ENCODE measurements around the gene PLOD1.
"Not testable (repeated sequence)": the region's sequence is repeated elsewhere in the genome, so short reads cannot be mapped to it uniquely, and the experiment has no call there.

Gene PLOD1

DNA sequence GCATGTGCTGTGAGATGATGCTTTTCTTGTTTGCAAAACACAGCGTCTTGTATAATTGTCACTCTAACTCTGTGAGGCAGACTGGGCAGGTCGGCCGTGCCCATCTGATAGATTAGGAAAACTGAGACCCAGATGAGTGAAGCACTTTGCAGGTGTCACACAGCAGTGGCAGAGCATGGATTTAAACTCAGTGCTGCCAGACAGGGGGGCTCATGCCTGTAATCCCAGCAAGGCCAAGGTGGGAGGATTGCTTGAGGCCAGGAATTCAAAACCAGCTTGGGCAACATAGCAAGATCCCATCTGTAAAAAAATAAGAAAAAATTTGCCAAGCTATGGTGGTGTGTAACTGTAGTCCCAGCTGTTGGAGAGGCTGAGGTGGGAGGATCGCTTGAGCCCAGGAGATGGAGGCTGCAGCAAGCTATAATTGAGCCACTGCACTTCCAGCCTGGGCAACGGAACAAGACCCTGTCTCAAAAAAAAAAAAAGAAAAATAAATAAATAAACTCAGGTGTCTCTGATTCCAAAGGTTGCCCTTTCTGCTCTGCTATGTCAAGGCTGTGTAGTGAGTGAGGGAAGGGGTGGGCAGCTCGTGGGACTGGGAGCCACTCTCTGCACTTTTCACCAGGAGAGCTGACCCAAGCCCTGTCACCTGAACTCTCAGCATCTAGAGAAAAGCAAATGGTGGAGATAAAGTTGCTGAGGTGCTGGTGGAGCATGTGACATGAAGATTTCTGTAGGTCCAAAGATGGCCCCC is 42.9 kb upstream of the PLOD1 start:
- TF ChIP-seq, protein P1, sequence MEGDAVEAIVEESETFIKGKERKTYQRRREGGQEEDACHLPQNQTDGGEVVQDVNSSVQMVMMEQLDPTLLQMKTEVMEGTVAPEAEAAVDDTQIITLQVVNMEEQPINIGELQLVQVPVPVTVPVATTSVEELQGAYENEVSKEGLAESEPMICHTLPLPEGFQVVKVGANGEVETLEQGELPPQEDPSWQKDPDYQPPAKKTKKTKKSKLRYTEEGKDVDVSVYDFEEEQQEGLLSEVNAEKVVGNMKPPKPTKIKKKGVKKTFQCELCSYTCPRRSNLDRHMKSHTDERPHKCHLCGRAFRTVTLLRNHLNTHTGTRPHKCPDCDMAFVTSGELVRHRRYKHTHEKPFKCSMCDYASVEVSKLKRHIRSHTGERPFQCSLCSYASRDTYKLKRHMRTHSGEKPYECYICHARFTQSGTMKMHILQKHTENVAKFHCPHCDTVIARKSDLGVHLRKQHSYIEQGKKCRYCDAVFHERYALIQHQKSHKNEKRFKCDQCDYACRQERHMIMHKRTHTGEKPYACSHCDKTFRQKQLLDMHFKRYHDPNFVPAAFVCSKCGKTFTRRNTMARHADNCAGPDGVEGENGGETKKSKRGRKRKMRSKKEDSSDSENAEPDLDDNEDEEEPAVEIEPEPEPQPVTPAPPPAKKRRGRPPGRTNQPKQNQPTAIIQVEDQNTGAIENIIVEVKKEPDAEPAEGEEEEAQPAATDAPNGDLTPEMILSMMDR (conservative IDR thresholded peaks at IDR 0.05; ENCODE audit: low read depth, low read length), result no peak
- DNase-seq (ENCODE audit: low read depth), result no peak
- no peak overlapping the region for H3K4me3 ChIP-seq (ENCODE audit: low read depth, low read length)

DNA sequence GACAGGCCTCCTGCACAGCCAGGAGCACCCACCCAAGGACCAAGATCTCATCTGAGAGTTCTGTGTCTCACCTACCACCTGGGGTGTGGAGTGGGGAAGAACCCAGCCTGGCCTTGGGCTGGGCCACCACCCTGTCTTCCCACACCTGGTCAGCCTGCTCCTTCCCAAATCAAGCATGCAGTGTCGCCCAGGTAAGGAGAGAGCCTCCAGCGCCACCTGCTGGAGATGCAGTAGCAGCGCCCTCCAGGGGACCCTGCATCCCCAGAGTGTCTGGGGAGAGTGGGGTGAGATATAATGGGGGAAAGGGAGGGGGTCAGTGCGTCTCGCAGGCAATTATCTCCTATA is 40.6 kb upstream of the PLOD1 start:
- TF ChIP-seq, protein P1 (conservative IDR thresholded peaks at IDR 0.05; ENCODE audit: low read depth, low read length), result peak; percentile 99
- peak; percentile 57 for DNase-seq (ENCODE audit: low read depth)
- H3K4me3 ChIP-seq (ENCODE audit: low read depth, low read length), result no peak overlapping the region

DNA sequence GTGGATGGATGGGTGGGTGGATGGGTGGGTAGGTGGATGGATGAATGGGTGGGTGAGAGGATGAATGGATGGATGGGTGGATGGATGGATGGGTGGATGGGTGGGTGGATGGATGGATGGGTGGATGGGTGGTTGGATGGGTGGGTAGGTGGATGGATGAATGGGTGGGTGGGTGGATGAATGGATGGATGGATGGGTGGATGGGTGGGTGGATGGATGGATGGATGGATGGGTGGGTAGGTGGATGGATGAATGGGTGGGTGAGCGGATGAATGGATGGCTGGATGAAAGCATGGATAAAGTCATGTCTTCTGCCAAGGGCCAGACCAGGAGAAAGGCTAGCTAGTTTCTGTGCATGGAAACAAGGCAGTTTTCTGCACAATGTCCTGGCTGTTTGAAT is 40.0 kb upstream of the PLOD1 start:
- H3K4me3 ChIP-seq (ENCODE audit: low read depth, low read length); DNase-seq (ENCODE audit: low read depth): not testable (repeated sequence)

DNA sequence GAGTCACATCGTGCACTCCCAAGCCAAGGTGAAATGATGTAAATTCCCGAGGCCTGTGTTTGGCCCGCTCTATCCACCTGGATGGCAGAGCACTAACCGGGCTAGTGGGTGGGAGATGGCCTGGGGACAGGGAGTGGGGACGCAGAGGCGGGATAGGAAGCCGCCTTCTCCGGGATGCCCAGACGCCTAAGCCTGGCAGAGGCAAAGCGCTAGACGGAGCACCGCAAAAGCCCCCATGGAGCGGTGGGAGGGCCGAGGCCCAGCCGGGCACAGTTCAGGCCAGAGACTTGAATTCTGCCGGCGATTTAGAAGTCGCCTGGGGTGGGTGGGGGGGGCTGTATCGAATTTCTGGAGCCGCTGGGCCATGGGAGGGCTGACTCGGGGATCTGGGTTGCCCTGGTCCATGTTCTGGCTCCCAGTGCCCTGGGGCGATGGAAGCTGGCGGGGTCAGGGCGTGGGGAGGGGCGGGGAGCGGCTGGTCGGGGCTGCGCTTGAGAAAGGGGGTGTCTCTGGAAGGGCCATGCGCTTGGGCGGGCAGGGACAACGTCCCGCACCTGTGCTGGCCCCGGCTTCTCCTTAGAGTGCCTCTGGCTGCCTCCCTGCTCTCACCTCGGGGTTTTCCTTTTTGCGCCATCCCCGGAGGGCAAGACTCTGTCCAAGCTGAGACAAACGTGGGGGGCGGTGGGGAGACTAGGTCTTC is 36.3 kb upstream of the PLOD1 start:
- TF ChIP-seq, protein P1 (conservative IDR thresholded peaks at IDR 0.05; ENCODE audit: low read depth, low read length), result no peak
- H3K4me3 ChIP-seq (ENCODE audit: low read depth, low read length), result no peak overlapping the region
- DNase-seq (ENCODE audit: low read depth), result no peak

DNA sequence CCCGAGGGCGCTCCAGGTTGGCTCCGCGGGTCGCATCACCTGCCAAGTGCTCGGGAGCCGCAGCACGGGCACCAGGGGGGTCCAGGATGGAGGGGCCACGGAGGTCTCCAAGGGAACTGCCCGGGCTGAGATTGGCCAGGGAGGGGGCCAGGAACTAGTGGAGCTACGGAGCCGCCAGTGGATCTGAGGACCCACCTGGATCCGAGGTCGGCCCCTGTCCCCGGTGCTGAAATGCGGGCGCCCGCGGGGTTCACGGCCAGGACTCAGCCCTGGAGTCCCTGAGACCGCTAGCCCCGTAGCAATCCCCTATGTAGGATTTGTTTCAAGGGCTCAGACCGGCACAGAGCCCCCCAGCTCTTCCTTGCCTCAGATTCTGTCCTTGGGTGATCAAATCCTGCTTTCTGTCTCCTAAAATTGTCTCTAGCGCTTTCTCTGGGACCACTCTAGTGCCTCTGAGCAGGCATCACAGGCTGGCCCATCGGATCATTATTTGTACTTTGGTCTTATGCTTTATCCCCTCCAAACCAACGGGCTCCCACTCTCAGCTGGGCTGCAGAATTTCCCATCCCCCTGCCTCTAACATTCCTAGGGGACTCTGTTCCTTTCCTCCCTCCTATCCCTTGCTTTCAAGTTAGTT is 35.6 kb upstream of the PLOD1 start:
- TF ChIP-seq, protein P1 (conservative IDR thresholded peaks at IDR 0.05; ENCODE audit: low read depth, low read length), result no peak
- H3K4me3 ChIP-seq (ENCODE audit: low read depth, low read length), result no peak overlapping the region
- DNase-seq (ENCODE audit: low read depth), result no peak

DNA sequence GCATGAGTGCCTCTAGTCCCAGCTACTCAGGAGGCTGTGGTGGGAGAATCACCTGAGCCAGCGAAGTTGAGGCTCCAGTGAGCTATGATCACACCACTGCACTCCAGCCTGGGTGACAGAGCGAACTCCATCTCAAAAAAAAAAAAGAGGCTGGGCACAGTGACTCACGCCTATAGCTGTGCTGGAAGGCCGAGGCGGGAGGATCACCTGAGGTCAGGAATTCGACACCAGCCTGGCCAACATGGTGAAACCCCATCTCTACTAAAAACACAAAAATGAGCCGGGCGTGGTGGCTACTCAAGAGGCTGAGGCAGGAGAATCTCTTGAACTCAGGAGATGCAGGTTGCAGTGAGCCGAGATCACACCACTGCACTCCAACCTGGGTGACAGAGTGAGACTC is 33.1 kb upstream of the PLOD1 start:
- DNase-seq (ENCODE audit: low read depth); H3K4me3 ChIP-seq (ENCODE audit: low read depth, low read length): not testable (repeated sequence)

DNA sequence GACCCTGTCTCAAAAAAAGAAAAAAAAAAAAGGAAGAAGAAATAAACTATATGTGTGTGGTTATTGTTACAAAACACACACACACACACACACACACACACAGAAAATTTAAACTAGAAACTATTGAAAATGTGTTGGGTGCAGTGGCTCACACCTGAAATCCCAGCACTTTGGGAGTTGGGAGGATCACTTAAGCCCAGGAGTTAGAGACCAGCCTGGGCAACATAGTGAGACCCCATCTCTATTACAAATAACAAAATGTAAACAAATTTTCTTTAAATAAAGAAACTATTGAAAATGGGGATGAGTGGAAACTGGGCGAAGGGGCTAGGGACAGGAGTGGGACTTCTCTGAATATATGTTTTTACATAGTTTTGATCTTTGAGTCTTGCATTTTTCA is 31.3 kb upstream of the PLOD1 start:
- H3K4me3 ChIP-seq (ENCODE audit: low read depth, low read length), result no peak overlapping the region
- TF ChIP-seq, protein P1 (conservative IDR thresholded peaks at IDR 0.05; ENCODE audit: low read depth, low read length), result no peak
- DNase-seq (ENCODE audit: low read depth), result no peak

DNA sequence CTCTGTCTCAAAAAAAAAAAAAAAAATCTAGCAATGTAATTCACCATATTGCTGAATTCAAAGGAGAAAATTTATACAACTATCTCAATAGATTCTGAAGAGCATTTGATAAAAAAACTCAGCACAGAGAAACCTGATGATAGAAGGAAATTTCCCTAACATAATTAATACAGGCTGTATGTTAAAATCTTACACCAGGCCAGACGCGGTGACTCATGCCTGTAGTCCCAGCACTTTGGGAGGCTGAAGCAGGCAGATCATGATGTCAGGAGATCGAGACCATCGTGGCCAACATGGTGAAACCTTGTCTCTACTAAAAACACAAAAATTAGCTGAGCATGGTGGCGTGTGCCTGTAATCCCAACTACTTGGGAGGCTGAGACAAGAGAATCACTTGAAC is 30.4 kb upstream of the PLOD1 start:
- DNase-seq (ENCODE audit: low read depth); H3K4me3 ChIP-seq (ENCODE audit: low read depth, low read length): not testable (repeated sequence)

Measured in choroid plexus epithelial cell (primary cell).